Measurements from ENCODE around the gene ISG15.

- TF ChIP-seq ZNF398 (CRISPR knock-in tag; IDR thresholded peaks at IDR 0.05) (no peak), ATF2 (CRISPR knock-in tag; IDR thresholded peaks at IDR 0.05) (no peak), HINFP (tag; conservative IDR thresholded peaks at IDR 0.05; ENCODE audit: low read depth) (no peak), ETV5 (CRISPR knock-in tag; IDR thresholded peaks at IDR 0.05; ENCODE audit: low read depth) (no peak), TEAD1 (CRISPR knock-in tag; IDR thresholded peaks at IDR 0.05) (no peak), XRCC5 (IDR thresholded peaks at IDR 0.05; ENCODE audit: low read depth, low read length) (no peak)
These were observed 9.2 kb downstream of the ISG15 start for GRCh38 chr1:1022302-1023009.
